ENCODE results near the gene BSDC1.
"Not testable (repeated sequence)": the region's sequence is repeated elsewhere in the genome, so short reads cannot be mapped to it uniquely, and the experiment has no call there.

BSDC1 gene

DNA sequence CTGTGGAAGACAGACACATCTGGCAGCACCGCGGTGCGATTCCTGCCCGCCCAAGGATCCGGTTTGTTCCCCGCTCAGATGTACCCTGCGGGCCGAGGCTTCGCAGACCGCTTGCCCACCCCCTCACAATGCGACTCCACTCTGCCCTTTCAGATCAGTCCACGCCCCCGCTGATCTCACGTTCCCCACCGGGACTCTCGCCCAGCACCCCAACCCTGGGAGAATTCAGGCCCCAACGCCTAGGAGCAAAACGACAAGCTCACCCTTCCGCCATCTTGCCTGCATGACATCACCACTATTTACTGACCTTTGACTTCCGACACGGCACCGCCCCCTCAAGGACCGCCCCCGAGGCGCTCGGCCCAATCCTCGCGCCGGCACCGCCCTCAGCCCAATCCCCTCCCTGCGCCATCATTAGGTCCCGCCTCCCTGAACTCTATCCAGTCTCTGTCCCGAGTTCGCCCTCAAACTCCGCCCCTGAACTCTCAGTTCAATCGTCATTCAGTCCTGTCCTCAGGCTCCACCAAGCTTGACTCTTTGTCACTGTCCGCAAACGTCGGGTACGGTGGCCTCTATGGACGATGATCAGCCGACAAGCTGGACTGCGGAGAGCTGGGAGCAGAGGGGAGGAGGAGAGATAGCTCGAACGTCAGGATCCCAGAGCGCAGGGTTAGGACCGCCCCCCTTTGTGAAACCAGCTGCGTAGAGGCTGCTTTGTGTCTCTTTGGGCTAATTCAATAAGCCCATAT, at the start of gene BSDC1:
BSDC1 (minus strand) TSS at position 301 of the 749 bp plus-strand sequence; CDS start at position 274, 27 bp downstream.
- peak; percentile 99 for DNase-seq (ENCODE audit: low read depth)

GRCh38 chr1:32441467-32441866, 47.2 kb upstream of the BSDC1 start:
- DNase-seq (ENCODE audit: low read depth): not testable (repeated sequence)

DNA sequence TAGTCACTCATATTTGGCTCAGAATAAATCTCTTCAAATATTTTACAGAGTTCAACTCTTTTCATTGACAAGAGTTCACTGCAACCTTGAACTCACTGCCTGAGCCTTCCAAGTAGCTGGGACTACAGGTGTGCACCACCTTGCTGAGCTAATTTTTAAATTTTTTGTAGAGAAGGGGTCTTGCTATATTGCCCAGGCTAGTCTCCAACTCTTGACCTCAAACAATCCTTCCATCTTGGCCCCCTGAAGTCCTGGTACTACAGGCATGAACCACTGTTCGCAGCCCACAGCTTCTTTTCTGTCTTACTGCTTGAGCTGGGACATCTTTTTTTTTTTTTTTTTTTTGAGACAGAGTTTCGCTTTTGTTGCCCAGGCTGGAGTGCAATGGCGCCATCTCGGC, 44.5 kb upstream of the BSDC1 start:
- not testable (repeated sequence) for DNase-seq (ENCODE audit: low read depth)

- DNase-seq (ENCODE audit: low read depth): no peak
Measured at GRCh38 chr1:32438136-32438535, 43.9 kb upstream of the BSDC1 start.

DNA sequence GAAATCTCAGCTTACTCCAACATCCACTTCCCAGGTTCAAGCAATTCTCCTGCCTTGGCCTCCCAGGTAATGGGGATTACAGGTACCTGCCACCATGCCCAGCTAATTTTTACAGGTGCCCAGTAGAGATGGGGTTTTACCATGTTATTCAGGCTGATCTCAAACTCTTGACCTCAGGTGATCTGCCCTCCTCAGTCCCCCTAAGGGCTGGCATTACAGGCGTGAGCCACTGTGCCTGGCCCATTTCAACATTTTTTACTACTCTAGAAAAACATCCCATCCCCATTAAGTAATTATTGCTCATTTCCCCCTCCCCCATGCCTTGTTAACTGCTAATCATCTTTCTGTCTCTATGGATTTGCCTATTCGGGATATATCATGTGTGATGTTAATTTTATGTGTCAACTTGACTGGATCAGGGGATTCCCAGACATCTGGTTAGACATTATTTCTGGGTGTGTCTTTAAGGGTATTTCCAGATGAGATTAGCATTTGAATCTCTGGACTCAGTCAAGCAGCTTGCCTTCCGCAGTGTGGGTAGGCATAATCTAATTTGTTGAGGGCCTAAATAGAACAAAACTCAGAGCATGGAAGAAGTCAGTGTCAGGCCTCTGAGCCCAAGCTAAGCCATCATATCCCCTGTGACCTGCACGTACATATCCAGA, 37.6 kb upstream of the BSDC1 start:
- no peak for DNase-seq (ENCODE audit: low read depth)

DNA sequence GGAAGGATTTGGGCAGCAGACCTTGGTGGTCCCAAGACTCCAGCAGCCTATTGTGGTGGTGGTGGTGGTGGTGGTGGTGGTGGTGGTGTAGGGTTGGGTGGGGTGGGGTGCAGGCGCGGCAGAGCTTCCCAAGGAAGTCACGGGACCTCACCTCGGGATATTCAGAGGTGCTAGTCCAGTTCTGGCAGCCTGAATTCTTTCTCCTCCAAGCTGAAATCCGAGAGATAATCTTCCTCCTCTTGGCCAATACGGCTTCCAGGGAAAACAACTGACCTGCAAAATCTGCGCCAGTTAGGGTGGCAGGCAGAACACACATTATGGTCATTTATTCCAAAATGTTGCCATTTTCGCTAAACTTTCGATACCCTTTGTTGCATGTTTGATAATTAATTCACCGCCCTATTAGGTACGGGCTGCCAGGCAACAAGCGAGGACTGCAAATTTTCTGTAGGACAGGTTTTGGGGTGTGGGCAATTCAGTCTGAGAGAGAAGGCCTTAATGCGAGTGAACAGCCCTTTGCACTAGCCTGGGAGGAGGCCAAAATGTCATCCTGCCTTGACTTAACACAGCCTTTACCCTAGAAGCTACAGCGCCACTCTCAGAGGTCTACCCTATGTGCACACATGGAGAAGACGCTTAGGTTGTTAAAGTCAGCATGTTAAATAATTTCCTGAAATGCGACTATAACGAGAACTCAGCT, 33.2 kb upstream of the BSDC1 start:
- no peak for DNase-seq (ENCODE audit: low read depth)

- peak; percentile 30 for DNase-seq (ENCODE audit: low read depth)
Measured at GRCh38 chr1:32426489-32427255, 32.4 kb upstream of the BSDC1 start.

GRCh38 chr1:32421775-32422174, 27.5 kb upstream of the BSDC1 start:
- DNase-seq (ENCODE audit: low read depth): no peak

DNA sequence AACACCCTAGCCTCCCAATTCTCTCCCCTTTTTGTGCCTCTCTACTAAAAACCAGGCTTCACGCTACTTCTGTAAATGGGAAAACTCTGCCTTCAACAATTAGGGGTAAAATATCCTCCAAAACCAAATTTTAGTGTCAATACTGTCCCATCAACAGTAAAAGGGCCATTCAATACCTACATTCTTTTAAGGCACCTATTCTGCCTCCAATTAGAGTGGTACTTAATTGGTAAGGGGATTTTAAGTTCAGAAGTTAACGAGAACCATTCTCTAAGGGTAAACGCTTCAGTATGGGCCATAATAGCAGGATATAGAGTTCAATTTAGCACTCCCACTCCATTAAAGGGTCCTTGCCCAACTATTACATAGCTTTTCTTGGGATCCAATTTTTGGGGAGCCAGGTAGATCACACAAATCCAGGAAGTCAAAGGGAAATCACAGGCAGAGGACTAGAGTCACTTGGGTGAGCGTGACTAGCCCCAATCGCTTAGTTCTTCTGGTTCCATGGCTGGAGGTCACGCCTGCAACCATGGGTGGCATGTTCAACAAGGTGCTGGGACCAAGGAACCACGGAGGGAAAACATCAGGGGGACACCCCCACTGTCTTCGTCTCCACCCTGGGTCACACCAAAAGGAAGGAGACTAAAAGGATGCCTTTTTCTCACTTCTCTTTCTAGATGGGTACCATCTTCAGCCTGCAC, 20.1 kb upstream of the BSDC1 start:
- DNase-seq (ENCODE audit: low read depth): no peak

DNA sequence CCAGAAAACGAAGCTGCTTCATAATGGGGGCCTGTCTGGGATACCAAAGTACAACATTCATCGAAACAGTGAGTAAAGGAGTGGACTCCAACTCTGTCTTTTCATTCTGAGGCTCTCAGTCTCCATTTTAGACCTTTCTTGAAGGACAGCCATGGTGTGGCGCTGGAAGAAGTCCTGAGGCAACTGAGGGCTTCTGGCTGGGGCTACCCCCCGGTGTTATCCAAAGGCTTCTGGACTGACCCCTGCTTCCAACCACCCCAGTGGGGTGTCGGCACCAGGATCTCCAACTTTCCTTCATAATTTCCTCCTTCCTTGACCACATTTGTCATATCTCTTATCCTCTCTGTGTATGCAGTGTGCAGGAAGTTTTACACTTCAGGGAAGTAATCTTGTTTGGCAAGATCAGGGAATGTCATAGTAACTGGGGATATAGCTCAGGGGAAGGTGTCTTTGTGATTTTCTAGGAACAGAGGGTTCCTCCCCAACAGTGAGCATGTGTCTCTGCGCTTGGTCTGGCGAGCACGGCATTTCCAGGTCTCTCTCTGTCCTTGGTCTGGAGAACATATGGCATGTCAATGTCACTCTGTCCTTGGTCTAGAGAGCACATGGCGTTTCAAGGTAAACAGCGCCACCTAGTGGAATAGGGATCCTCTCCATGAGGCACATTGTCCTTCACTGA, 19.4 kb upstream of the BSDC1 start:
- DNase-seq (ENCODE audit: low read depth): peak; percentile 80

- no peak for DNase-seq (ENCODE audit: low read depth)
Measured at GRCh38 chr1:32411261-32411660, 17.0 kb upstream of the BSDC1 start.

- no peak for DNase-seq (ENCODE audit: low read depth)
Measured at GRCh38 chr1:32406629-32407111, 12.4 kb upstream of the BSDC1 start.

GRCh38 chr1:32405672-32406467, 11.6 kb upstream of the BSDC1 start:
- DNase-seq (ENCODE audit: low read depth): no peak

DNA sequence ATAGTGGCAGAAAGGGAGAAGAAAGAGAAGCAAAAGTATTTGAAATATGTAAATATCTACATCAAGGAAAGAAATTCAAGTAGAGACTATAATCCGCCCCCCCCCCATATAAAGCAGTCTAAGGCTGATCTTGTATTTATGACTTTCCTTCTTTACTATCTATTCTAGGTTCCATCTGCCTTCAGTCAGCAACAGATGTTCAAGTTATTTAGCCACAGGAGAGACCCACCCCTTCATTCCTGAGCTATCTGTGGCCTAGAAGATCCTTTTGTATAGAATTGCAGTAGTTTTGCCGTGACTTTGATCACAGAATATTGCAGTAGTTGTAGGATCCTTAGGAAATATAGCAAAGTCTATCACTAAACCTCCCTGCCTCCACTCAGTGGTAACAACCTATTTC, 10.7 kb upstream of the BSDC1 start:
- peak; percentile 30 for DNase-seq (ENCODE audit: low read depth)

DNA sequence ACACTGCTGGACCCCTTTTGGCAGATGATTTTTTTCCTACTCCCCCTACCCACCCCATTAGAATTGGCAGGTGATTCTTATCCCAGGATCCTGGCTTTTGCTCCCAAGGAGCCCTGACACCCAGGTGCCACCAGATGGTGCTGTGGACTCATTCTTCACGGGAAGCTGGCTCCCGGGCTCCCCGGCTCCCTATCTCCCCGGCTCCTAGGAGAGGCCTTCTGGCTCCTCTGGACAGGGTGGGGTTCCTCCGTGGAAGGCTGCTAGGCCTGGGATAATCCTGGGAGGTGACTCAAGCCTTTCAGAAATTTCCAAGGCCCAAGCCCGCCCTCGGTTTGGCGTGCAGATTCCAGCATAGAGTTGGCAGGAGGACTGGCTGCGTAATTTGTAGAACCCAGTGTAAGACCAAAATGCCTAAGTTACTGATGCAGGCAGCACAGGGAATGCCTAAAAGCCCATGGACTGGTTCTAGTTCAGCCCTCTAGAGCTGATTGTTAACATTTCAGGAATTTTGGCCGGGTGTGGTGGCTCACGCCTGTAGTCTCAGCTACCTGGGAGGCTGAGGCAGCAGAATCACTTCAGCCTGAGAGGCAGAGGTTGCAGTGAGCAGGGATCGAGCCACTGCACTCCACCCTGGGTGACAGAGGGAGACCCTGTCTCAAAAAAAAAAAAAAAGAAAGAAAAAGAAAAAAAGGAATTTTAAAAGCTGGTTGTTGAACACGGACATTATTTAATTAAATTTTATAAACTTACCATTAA, 6.8 kb upstream of the BSDC1 start:
- peak; percentile 87 for DNase-seq (ENCODE audit: low read depth)

DNA sequence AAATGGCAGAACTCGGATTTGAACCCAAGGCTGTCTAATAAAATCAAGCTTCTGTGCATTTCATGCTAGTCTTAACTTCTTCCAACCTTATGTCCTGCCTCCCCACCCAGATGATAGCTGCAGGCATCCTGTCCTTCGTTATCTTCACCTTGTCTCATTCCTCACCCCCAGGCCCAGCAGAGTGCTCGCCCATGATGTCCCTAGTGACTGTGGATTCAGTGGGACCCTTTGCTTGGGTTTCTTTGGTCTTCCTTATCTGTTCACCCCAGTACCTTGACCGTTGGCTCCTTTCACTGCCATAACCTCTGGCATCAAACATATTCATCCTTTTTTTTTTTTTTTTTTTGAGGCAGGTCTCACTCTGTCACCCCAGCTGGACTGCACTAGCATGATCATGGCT, 5.6 kb upstream of the BSDC1 start:
- DNase-seq (ENCODE audit: low read depth): no peak

DNA sequence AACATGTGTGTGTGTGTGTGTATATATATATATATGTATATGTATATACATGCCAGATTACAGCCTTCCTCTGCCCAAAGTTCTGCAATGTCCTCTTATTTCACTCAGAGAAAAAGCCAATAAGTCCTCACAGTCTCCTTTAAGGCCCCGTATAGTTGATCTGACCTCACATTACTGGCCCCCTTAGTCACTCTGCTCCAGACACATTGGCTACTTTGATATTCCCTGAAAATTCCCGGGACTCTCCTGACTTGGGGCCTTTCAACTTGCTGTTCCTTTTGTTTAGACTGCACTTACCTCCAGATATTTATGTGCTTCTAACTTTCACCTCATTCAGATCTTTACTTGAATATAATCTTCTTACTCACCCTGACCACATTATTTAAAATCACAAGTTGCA, 4.2 kb upstream of the BSDC1 start:
- peak; percentile 34 for DNase-seq (ENCODE audit: low read depth)

DNA sequence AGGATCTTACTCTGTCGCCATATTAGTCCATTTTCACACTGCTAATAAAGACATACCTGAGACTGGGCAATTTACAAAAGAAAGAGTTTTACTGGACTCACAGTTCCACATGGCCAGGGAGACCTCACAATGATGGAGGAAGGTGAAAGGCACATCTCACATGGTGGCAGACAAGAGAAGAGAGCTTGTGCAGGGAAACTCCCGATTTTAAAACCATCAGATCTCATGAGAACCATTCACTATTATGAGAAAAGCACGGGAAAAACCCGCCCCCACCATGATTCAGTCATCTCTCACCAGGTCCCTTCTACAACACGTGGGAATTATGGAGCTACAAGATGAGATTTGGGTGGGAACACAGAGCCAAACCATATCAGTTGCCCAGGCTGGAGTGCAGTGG, 2.3 kb upstream of the BSDC1 start:
- DNase-seq (ENCODE audit: low read depth): not testable (repeated sequence)

DNA sequence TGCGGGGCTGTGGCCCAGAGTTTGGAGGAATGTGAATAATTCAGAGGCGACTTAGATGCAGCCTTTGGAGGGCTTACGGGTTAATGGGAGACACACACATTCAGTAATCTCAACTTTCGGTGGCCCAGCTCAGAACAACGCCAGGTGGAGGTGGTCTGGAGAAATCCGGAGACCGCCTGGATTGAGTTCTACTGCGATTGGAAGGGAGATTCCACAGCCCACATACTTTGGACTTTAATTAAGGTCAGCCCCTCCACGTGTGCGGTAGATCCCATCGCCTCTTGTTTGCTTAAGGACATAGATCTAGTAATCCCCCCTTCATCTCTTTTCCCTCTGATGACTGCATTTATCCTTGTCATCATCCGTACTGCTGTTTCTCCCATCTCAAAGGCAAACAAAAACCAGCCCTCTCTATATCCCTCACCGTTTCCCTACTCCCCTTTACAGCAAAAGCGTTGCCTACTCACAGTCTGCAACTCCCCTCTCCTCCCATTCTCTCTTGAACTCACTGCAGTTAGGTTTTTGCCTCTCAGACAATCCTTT, 720 bp upstream of the BSDC1 start:
- DNase-seq (ENCODE audit: low read depth): no peak
